Measurements from ENCODE around the gene TTC3.
"Not testable (repeated sequence)": the region's sequence is repeated elsewhere in the genome, so short reads cannot be mapped to it uniquely, and the experiment has no call there.

Gene TTC3

GRCh38 chr21:37072988-37073416, at the start of gene TTC3, which contains the start of gene PIGP:
Gene TTC3, plus strand, starts transcription at chr21:37073254. Its CDS starts 14,004 bp downstream, at chr21:37087258.
Gene PIGP, minus strand, starts transcription at chr21:37073071. Its CDS starts 556 bp downstream, at chr21:37072515.
- peak; percentile 93 for DNase-seq

GRCh38 chr21:37026499-37026898, 46.6 kb upstream of the TTC3 start:
- DNase-seq: no peak

- no peak for DNase-seq
These were observed 44.5 kb upstream of the TTC3 start for GRCh38 chr21:37028570-37028969.

GRCh38 chr21:37030864-37031263, 42.2 kb upstream of the TTC3 start:
- no peak for DNase-seq

GRCh38 chr21:37032293-37032692, 40.8 kb upstream of the TTC3 start:
- no peak for DNase-seq

- no peak for DNase-seq
These were observed 40.1 kb upstream of the TTC3 start for GRCh38 chr21:37032877-37033471.

- DNase-seq: not testable (repeated sequence)
These were observed 38.7 kb upstream of the TTC3 start for GRCh38 chr21:37034394-37034793.

GRCh38 chr21:37036177-37036576, 36.9 kb upstream of the TTC3 start:
- DNase-seq: no peak

GRCh38 chr21:37039411-37040075, 33.5 kb upstream of the TTC3 start:
- no peak for DNase-seq

GRCh38 chr21:37040212-37040611, 32.8 kb upstream of the TTC3 start:
- no peak for DNase-seq

GRCh38 chr21:37041706-37042271, 31.3 kb upstream of the TTC3 start:
- DNase-seq: no peak

GRCh38 chr21:37043818-37044217, 29.2 kb upstream of the TTC3 start:
- DNase-seq: no peak

- no peak for DNase-seq
These were observed 28.4 kb upstream of the TTC3 start for GRCh38 chr21:37044643-37045042.

GRCh38 chr21:37045149-37045548, 27.9 kb upstream of the TTC3 start:
- DNase-seq: no peak

GRCh38 chr21:37045556-37045955, 27.5 kb upstream of the TTC3 start:
- DNase-seq: no peak

GRCh38 chr21:37047079-37047478, 26.0 kb upstream of the TTC3 start:
- no peak for DNase-seq

- DNase-seq: not testable (repeated sequence)
These were observed 23.3 kb upstream of the TTC3 start for GRCh38 chr21:37049741-37050140.

- DNase-seq: no peak
These were observed 17.7 kb upstream of the TTC3 start for GRCh38 chr21:37055271-37055855.

GRCh38 chr21:37057614-37058013, 15.4 kb upstream of the TTC3 start:
- no peak for DNase-seq

GRCh38 chr21:37058261-37058660, 14.8 kb upstream of the TTC3 start:
- DNase-seq: no peak

- no peak for DNase-seq
These were observed 13.9 kb upstream of the TTC3 start for GRCh38 chr21:37059181-37059580.

GRCh38 chr21:37060296-37060695, 12.8 kb upstream of the TTC3 start:
- DNase-seq: peak; percentile 49

- peak; percentile 24 for DNase-seq
These were observed 11.0 kb upstream of the TTC3 start for GRCh38 chr21:37061926-37062592.

All from GOT3 (cell line).